ENCODE results near the gene KMT2A.
"Not testable (repeated sequence)": the region's sequence is repeated elsewhere in the genome, so short reads cannot be mapped to it uniquely, and the experiment has no call there.

Gene KMT2A

DNA sequence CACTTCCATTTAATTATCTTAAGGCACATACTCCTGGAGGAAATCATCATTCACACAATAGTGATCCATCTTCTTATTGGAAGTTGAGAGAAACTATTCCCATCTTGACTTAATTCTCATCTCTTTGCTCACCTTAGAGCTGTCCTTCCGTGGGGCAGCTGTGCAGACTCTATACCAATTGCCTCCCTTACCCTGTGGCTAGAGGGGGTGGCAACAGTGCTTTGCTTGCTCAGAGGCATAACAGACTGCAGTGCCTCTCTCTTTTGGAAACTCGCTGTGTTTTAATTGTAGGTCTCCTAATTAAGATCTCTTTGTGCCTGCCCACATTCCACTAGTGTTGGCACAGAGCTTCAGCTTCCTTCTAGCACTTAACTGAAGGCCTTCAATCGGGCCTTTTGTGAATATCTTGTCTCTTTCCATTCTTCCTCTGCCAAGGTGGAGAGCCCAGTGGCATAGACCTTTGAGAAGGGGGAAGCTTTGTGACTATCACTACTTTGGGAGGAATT is 5.5 kb downstream of the KMT2A start:
- no peak for TF ChIP-seq POLR2A (IDR thresholded peaks at IDR 0.05; ENCODE audit: low read depth, low read length)
- DNase-seq (ENCODE audit: insufficient read length, low spot score) = no peak
- FAIRE-seq = no peak

DNA sequence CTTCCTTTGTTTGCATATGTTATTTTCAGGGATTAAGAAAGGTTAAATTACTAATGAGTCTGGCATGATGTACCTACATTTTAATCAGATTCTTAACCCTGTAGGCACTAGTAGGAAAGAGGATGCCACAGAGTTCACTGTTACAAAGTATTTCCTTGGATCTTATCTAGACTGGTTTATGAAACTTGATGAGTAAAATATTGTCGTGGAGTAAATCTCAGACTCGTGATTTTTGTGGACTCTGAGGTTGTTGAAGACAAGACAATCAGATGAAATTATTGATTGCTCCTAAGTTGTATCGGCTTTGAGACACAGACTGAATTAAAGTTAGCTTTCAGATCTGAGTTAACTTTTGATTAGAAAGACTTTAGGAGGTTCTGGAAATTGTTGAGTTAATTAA is 6.0 kb downstream of the KMT2A start:
- no peak for DNase-seq (ENCODE audit: insufficient read length, low spot score)
- TF ChIP-seq POLR2A (IDR thresholded peaks at IDR 0.05; ENCODE audit: low read depth, low read length) = no peak
- FAIRE-seq = no peak

DNA sequence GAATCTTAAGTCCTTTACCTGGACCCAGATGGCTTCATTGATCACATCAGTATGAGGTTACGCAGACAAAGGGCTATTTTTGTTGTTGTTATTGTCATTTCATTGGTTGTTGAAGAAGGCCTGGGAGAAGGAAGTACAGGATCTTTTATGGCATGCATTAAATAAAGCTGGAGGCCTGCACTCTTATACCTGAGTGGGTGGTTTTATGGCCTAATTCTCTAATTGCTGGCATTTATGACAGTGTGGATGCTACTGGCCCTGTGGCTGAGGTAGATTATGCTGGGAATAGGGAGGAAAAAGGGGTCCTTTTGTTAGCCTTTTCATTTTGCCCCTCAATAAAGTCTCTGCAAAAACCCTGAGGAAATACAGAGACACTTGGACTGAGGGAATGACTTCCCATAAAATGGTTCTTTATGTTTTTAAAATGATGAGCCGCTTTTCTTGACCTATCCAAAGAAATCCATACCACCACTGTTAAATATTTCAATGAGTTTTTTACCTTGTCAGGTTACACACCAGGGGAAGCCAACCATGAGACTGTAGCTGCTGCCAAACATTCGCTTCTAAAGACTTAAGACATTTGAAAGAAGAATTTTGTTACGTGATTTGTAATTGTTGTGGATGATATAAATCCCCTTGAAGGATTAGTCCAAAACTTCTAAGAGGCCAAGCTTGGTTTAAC is 6.8 kb downstream of the KMT2A start:
- FAIRE-seq = no peak

DNA sequence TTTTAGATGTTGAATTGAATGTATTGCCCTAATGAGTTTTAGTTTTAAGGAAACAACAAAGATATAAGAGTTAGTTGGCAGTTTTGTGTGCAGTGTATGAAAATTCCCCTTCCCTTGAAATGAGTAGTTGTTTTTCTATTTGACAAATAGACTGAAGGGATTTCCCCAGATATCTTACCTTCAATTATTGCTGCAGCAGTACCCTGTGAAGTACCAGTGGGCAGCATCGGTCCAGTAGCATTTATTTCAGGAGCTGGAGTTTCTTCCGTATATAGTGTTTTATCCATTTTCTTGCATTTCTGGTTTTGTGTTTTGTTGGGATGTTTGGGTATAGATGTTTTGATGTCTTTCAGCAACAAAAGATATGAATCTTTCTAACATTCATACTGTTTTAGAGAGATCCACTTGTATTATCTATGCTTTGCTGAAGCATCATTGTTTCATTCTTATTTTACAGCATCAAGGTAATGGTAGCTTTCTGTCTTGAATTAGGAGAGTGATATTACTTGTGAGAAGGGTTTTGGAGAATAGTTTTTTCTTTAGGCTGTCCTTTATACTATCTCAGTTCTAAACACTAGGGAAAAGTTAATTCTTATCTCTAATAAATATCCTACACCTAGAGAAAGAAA is 7.4 kb downstream of the KMT2A start:
- FAIRE-seq (no peak), DNase-seq (ENCODE audit: insufficient read length, low spot score) (no peak)
- TF ChIP-seq POLR2A (IDR thresholded peaks at IDR 0.05; ENCODE audit: low read depth, low read length) = no peak

More for the DNA sequence above, 6.8 kb downstream of the KMT2A start:
- TF ChIP-seq POLR2A (IDR thresholded peaks at IDR 0.05; ENCODE audit: low read depth, low read length) = no peak
- no peak for DNase-seq (ENCODE audit: insufficient read length, low spot score)

DNA sequence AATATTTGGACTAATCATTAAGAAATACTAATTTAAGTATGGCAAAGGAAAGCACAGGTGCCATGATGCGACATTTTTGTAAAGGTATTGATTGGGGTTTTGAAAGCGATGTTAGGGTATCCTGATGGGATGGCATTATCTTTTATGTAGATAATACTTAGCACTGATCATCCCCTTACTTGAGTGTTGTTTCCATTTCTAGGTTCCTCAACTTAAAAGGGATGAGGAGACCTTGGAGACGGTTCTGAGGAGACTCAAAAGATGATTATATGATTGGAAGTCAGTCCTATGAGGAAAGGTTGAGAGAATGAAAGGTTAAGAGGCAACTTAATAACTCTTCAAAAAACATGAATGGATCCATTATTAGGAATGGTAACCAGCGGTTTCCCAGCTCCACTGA is 11.1 kb downstream of the KMT2A start:
- no peak for TF ChIP-seq POLR2A (IDR thresholded peaks at IDR 0.05; ENCODE audit: low read depth, low read length)
- DNase-seq (ENCODE audit: insufficient read length, low spot score) (no peak), FAIRE-seq (no peak)

DNA sequence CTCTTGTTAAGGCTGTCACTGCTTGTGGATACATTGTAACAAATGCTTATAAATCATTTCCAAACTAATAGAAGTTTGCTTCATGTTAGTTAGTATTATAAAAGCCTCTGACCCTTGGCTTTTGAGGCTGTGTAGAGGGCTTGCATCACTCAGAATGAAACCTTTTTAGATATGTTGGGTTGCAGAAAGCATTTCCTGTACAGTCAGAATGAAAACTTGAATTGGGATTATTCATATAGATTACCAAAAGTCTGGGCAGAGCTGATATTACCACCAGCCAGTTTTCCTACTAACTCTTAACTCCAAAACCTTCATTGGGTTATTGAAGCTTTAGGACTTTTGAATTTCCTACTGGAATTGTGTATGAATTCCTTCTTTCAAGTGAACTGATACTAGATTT is 12.0 kb downstream of the KMT2A start:
- DNase-seq (ENCODE audit: insufficient read length, low spot score) (no peak), FAIRE-seq (no peak)
- TF ChIP-seq POLR2A (IDR thresholded peaks at IDR 0.05; ENCODE audit: low read depth, low read length) = no peak

DNA sequence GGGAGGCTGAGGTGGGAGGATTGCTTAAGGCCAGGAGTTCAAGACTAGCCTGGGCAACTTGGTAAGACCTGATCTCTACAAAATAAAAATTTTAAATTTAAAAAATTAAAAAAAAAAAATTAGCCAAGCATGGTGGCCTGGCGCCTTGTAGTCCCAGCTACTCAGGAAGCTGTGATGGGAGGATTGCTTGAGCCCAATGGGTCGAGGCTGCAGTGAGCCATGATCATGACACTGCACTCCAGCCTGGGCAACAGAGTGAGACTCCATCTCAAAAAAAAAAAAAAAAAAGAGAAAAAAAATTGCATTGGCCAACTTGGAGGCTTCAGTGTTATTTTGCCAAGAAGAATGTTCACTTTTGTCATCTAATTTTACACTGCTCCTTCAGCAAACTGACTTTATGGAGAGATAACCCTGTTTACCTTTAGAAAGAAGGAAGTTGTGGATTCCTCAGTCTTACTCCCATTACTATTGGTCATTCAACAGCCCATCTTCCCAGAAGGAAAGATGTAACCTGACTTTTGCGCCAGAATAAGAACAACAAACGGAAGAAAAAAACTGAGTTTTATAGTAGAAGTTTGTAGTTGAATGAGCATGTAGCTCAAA is 13.1 kb downstream of the KMT2A start:
- no peak for TF ChIP-seq POLR2A (IDR thresholded peaks at IDR 0.05; ENCODE audit: low read depth, low read length)
- no peak for DNase-seq (ENCODE audit: insufficient read length, low spot score)
- FAIRE-seq = no peak

DNA sequence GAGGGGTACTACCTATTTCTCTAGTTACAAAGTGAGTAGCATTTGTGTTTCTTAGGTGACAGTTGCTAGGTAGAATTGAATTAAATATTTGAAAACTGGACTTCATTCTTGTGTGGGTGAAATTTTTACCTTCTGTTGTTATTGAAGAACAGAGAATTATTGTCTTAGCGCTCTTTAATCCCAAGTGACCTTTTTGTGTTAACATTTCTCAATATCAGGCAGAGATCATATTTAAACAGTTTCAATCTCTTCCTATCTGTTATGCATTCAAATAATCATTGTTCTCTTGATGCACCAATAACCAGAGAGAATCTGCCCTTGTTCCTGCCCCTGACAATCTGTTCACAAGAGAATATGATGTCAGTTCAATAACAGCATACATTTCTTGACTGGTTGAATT is 14.2 kb downstream of the KMT2A start:
- FAIRE-seq (no peak), DNase-seq (ENCODE audit: insufficient read length, low spot score) (no peak)
- no peak for TF ChIP-seq POLR2A (IDR thresholded peaks at IDR 0.05; ENCODE audit: low read depth, low read length)

DNA sequence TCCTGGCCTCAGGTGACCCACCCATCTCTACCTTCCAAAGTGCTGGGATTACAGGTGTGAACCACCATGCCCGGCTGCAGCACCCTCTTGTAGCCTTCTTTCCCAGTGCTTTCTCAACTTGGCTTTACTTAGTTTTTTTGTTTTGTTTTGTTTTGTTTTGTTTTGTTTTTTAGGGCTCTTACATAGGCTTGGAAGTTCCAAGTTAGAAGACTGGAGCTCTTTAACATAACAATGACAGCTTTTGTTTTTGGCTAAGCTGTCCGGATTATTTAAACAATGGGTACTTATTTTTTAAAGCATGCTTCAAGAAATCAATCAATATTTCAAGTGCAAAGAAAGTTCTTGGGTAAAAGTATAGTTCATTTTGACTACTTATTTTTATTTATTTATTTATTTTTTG is 25.9 kb downstream of the KMT2A start:
- DNase-seq (ENCODE audit: insufficient read length, low spot score) = no peak
- TF ChIP-seq POLR2A (IDR thresholded peaks at IDR 0.05; ENCODE audit: low read depth, low read length) = no peak
- FAIRE-seq = no peak

DNA sequence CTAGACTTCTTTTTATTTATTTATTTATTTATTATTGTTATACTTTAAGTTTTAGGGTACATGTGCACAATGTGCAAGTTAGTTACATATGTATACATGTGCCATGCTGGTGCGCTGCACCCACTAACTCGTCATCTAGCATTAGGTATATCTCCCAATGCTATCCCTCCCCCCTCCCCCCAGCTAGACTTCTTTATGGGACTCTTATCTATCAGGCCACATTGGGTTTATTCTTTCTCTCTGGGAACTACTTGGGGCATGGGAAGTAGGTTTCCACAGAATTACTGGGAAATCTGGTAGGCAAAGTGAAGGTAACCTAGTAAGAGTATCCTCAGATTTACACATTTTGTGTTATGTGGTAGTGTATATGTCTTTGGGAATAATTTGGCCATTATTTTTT is 32.7 kb downstream of the KMT2A start:
- not testable (repeated sequence) for DNase-seq (ENCODE audit: insufficient read length, low spot score); FAIRE-seq

DNA sequence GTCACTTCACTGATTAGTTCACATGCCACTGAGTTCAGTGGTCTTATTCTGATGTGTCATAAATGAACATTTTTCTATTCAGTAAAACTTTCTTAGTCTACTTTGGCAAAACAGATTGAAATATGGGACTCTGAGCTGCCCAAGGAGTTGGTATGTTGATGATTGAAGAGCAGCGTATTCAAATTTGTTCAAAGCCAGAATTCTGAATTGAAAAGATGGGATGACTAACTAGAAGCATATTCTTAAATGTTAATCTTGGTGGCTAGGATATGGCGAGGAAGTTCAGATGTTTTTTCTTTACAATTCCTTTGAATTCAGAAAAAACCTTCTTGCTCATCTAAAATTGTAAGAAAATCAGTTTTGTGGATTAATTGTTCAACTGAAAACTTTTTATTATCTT is 34.7 kb downstream of the KMT2A start:
- FAIRE-seq (no peak), DNase-seq (ENCODE audit: insufficient read length, low spot score) (no peak)
- TF ChIP-seq POLR2A (IDR thresholded peaks at IDR 0.05; ENCODE audit: low read depth, low read length) = no peak

DNA sequence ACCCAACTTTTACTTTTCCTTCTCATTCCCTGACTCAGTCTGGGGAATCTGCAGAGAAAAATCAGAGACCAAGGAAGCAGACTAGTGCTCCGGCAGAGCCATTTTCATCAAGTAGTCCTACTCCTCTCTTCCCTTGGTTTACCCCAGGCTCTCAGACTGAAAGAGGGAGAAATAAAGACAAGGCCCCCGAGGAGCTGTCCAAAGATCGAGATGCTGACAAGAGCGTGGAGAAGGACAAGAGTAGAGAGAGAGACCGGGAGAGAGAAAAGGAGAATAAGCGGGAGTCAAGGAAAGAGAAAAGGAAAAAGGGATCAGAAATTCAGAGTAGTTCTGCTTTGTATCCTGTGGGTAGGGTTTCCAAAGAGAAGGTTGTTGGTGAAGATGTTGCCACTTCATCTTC is 37.2 kb downstream of the KMT2A start:
- no peak for DNase-seq (ENCODE audit: insufficient read length, low spot score)
- no peak for FAIRE-seq
- no peak for TF ChIP-seq POLR2A (IDR thresholded peaks at IDR 0.05; ENCODE audit: low read depth, low read length)

DNA sequence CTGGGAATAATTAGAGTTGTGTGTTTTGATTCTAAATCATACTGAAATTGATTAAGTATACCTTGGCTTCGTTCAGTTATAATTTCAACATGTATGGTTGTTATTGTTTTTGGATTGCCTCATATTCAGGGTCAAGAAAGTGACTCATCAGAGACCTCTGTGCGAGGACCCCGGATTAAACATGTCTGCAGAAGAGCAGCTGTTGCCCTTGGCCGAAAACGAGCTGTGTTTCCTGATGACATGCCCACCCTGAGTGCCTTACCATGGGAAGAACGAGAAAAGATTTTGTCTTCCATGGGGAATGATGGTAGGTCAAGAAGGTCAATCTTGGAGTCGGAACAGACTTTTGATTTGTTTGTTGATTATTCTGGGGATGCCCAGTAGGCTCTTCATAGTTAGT is 40.4 kb downstream of the KMT2A start:
- no peak for FAIRE-seq
- DNase-seq (ENCODE audit: insufficient read length, low spot score) = no peak
- TF ChIP-seq POLR2A (IDR thresholded peaks at IDR 0.05; ENCODE audit: low read depth, low read length) = no peak

DNA sequence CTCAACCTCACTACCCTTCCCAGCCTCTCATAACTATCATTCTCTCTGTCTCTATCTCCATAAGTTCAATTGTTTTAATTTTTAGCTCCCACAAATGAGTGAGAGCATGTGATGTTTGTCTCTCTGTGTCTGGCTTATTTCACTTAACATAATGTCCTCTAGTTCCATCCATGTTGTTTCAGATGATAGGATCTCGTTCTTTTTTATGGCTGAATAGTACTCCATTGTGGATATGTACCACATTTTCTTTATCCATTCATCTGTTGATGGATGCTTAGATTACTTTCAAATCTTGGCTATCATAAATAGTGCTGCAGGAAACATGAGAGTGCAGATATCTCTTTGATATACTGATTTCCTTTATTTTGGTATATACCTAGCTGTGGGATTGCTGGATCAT is 44.9 kb downstream of the KMT2A start:
- FAIRE-seq; DNase-seq (ENCODE audit: insufficient read length, low spot score): not testable (repeated sequence)

DNA sequence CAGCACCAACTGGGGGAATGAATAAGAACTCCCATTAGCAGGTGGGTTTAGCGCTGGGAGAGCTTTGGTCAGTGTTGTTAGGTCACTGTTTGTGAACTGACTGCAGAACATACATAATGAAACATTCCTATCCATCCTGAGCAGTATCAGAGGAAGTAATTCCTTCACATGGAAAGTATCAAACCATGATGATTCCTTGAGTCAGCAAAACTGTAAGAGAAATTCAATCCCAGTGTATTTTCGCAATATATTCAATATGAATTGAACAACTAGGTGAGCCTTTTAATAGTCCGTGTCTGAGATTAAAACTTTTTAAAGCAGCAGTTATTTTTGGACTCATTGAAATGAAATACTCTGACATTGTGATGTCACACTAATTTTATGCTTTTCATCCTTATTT is 48.1 kb downstream of the KMT2A start:
- DNase-seq (ENCODE audit: insufficient read length, low spot score) (no peak), FAIRE-seq (no peak)
- TF ChIP-seq POLR2A (IDR thresholded peaks at IDR 0.05; ENCODE audit: low read depth, low read length) = no peak
